OCI-LY7 (cell line): ENCODE measurements around the gene C12orf75. TPM values are rescaled to one million over a fixed set of nuclear protein-coding genes. Genes with fewer than 3 reads are reported as not detected.

ENCODE experiments used
- BruUV-seq: library from RNA; stranded (reverse); fragments of 400-500 nt; replicated peaks from 2 replicates; lab custom pipeline; 2021; lab: Mats Ljungman, UMichigan
- CTCF ChIA-PET: fragments of 300-600 bp; sonication (Branson Sonifier 250); formaldehyde crosslinking; loops from one replicate; lab custom pipeline; 2022; ENCODE audit warnings: antibody characterized with exemption; ENCODE audit not compliant: unreplicated experiment; lab: Charles Lee
- POLR2A ChIA-PET: fragments of 300-600 bp; sonication (Branson Sonifier 250); formaldehyde crosslinking; loops from one replicate; lab custom pipeline; 2022; ENCODE audit warnings: antibody characterized with exemption; lab: Charles Lee
- DNase-seq: peaks from one replicate; pipeline ENCODE4 v3.0.0-alpha.2; 2015; ENCODE audit warnings: low spot score
- H2AFZ ChIP-seq: fragments of 200-600 bp; sonication (generic), shearing (Covaris generic); 2 replicates; pipeline ENCODE4 v1.6.1; 2014; ENCODE audit warnings: mild to moderate bottlenecking, antibody characterized with exemption, low read length, moderate library complexity
- H3K27ac ChIP-seq: fragments of 200-600 bp; sonication (generic); 2 replicates; pipeline ENCODE4 v1.5.1; 2014; ENCODE audit warnings: mixed run types, low read depth, mild to moderate bottlenecking, moderate library complexity, low read length, inconsistent platforms; ENCODE audit not compliant: poor library complexity, severe bottlenecking
- H3K36me3 ChIP-seq: fragments of 200-600 bp; sonication (generic); 2 replicates; pipeline ENCODE4 v1.6.1; 2014; ENCODE audit warnings: mild to moderate bottlenecking, antibody characterized with exemption, low read length, moderate library complexity, mixed read lengths; ENCODE audit not compliant: insufficient read depth
- H3K4me1 ChIP-seq: fragments of 200-600 bp; sonication (generic); 2 replicates; pipeline ENCODE4 v1.5.1; 2014; ENCODE audit warnings: mild to moderate bottlenecking, low read length; ENCODE audit not compliant: insufficient read depth, poor library complexity, severe bottlenecking
- H3K4me2 ChIP-seq: fragments of 200-600 bp; sonication (generic); 2 replicates; pipeline ENCODE4 v1.6.1; 2014; ENCODE audit warnings: mild to moderate bottlenecking, low read length
- H3K4me3 ChIP-seq: fragments of 200-600 bp; sonication (generic); 2 replicates; pipeline ENCODE4 v1.5.1; 2014; ENCODE audit warnings: mild to moderate bottlenecking, low read depth, low read length; ENCODE audit not compliant: poor library complexity, severe bottlenecking
- H3K79me2 ChIP-seq: fragments of 200-600 bp; sonication (generic); 2 replicates; pipeline ENCODE4 v1.6.1; 2016; ENCODE audit warnings: low read depth, mild to moderate bottlenecking, low read length, moderate library complexity, mixed read lengths; ENCODE audit not compliant: insufficient read depth
- H3K9me2 ChIP-seq: fragments of 200-600 bp; sonication (generic); 2 replicates; pipeline ENCODE4 v1.6.1; 2016; ENCODE audit warnings: mild to moderate bottlenecking, low read length, mixed read lengths; ENCODE audit not compliant: insufficient read depth
- H3K9me3 ChIP-seq: fragments of 200-600 bp; sonication (generic); 2 replicates; pipeline ENCODE4 v1.6.1; 2014; ENCODE audit warnings: mild to moderate bottlenecking, mixed run types, low read length, mixed read lengths
- H4K20me1 ChIP-seq: fragments of 200-600 bp; sonication (generic); 2 replicates; pipeline ENCODE4 v1.6.1; 2014; ENCODE audit warnings: mild to moderate bottlenecking, antibody characterized with exemption, low read length, moderate library complexity, mixed read lengths; ENCODE audit not compliant: insufficient read depth
- EZH2phosphoT487 ChIP-seq: fragments of 200-600 bp; sonication (generic); IDR thresholded peaks from 2 replicates; pipeline ENCODE4 v1.6.1; 2018; ENCODE audit warnings: low read depth, borderline replicate concordance, mild to moderate bottlenecking, mixed run types, antibody characterized with exemption, low read length, moderate library complexity, mixed read lengths
- intact Hi-C: fragments of 100-400 bp; cut with micrococcal nuclease; formaldehyde crosslinking; loops from one replicate; pipeline ENCODE4 v1.10.0; 2022; ENCODE audit not compliant: unreplicated experiment
- total RNA-seq, 2 experiments: library from RNA; depleted of rRNA in 1 of 2; stranded (reverse); fragments of >200 nt in 1 of 2; shearing (Covaris generic) in 1 of 2; gene quantifications; 2 replicates each; pipeline ENCODE4 v1.2.3, GENCODE V29; 2014 to 2022
- TF ChIP-seq, protein P1 (sequence below): fragments of 200-600 bp; sonication (generic); conservative IDR thresholded peaks from 2 replicates; pipeline ENCODE4 v1.5.1; 2014; ENCODE audit warnings: mild to moderate bottlenecking, antibody characterized with exemption, low read length, moderate library complexity, mixed read lengths

The C12orf75 gene
- total RNA-seq, 2 experiments from 2014 or later, result 147 to 505 TPM

DNA sequence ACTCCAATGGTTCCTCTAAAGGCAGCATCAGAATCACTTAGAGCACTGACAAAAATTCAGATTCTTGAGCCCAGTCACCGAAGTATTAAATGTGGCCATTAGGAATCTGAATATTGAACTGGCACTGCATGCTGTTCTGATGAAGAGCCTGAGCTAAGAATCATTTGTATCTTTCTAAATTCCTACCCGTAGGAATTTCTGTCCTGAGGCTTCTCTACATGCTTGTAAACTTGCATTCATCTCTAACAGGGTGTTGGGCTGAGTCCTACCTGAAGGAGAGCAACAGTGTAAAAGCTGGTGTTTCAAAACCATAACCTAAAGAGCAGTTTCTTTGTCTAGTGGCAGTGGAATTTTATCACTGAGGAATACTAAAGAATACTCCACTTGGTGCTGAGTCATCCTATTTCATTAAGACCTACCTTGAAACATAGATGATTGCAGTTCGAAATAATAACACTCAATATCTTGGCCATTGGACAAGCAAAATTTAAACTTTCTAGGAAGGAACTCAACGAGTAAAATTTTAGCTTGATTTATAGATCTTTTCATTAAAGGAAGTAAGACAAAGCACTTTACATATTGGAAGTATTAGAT, 35.5 kb upstream of the C12orf75 start:
- intact Hi-C loops, result no loop called here
- Histone ChIP-seq H4K20me1 (no peaks in the 10 kb centered on the region), H2AFZ (no peak overlapping the region), H3K9me3 (0 out of 2 replicates have a peak, but pooled peaks cover 10% of the 10 kb centered on the region), H3K36me3 (no peaks in the 10 kb centered on the region), H3K79me2 (no peaks in the 10 kb centered on the region), H3K9me2 (no peaks in the 10 kb centered on the region), H3K27ac (no peak overlapping the region), H3K4me3 (no peak overlapping the region), H3K4me1 (no peaks in the 10 kb centered on the region), H3K4me2 (no peak overlapping the region)
- POLR2A ChIA-PET, result interaction anchor here (1.1 kb wide), 1 partner anchor 11 kb away, joined by 3 read pairs; no protein-coding TSS in a partner anchor
- no TSS peak for BruUV-seq
- CTCF ChIA-PET, result no interaction called here
- TF ChIP-seq, protein P1, sequence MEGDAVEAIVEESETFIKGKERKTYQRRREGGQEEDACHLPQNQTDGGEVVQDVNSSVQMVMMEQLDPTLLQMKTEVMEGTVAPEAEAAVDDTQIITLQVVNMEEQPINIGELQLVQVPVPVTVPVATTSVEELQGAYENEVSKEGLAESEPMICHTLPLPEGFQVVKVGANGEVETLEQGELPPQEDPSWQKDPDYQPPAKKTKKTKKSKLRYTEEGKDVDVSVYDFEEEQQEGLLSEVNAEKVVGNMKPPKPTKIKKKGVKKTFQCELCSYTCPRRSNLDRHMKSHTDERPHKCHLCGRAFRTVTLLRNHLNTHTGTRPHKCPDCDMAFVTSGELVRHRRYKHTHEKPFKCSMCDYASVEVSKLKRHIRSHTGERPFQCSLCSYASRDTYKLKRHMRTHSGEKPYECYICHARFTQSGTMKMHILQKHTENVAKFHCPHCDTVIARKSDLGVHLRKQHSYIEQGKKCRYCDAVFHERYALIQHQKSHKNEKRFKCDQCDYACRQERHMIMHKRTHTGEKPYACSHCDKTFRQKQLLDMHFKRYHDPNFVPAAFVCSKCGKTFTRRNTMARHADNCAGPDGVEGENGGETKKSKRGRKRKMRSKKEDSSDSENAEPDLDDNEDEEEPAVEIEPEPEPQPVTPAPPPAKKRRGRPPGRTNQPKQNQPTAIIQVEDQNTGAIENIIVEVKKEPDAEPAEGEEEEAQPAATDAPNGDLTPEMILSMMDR, result no peak
- no peak for TF ChIP-seq EZH2phosphoT487
- no peak for DNase-seq

DNA sequence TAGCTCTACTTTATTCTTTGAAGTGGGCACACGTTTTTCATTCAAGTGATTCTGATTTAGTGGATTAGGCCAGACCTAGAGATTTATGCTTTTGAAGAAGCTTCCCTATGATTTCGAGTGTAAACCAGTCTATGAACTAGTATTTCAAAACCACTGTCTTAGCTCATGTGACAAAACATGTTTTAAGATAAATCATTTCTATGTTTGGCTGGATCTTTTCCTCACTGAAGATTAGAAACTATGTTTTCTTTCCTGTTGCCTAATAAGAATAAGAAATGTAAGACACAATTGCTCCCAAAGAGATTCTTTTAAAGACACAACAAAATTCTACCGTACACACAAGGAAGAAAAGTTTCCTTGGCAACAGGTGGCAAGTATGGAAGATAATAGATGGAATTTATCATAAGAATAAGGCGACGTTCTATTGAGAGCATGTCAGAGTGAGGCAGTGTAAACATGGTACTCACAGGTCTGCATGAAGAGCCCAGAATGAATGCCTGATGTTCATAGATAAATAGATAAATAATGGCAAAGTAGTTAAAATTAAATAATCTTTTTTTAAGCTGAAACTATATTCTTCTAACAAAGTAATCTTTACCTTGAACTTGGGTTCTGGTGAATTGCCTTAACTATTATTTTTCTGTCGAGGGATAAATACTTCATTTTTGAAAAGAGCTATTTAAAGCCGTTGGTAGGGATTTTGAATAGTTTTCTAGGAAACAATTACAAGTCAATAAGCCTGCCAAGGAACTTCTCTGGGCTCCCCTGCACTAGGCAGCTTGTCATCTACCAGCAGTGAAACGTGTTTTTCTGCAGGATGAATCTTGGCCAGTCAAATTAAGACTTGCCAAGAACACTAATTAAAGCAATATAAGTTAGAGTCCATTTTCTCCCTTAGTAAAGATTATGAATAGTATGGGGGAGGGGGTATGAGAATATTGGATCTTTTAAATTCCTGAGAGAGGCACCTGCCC, 34.1 kb upstream of the C12orf75 start:
- TF ChIP-seq, protein P1, result no peak
- TF ChIP-seq EZH2phosphoT487, result no peak
- BruUV-seq, result no TSS peak
- POLR2A ChIA-PET, result interaction anchor here (0.6 to 1.4 kb wide), 4 partner anchors 38 to 860 kb away, joined by 3 to 5 read pairs (median 4); no protein-coding TSS in a partner anchor

More for the DNA sequence above, 34.1 kb upstream of the C12orf75 start:
- H4K20me1 ChIP-seq, result no peaks in the 10 kb centered on the region
- 0 out of 2 replicates have a peak, but pooled peaks cover 10% of the 10 kb centered on the region for H3K9me3 ChIP-seq
- no peak overlapping the region for H2AFZ ChIP-seq
- H3K36me3 ChIP-seq, result no peaks in the 10 kb centered on the region
- intact Hi-C loops, result no loop called here
- CTCF ChIA-PET, result interaction anchor here (0.9 kb wide), 1 partner anchor 124 kb away, joined by 3 read pairs; no protein-coding TSS in a partner anchor
- H3K4me1 ChIP-seq, result no peaks in the 10 kb centered on the region
- H3K79me2 ChIP-seq, result no peaks in the 10 kb centered on the region
- H3K27ac ChIP-seq, result no peak overlapping the region
- no peak for DNase-seq
- no peak overlapping the region for H3K4me3 ChIP-seq
- no peak overlapping the region for H3K4me2 ChIP-seq
- H3K9me2 ChIP-seq, result no peaks in the 10 kb centered on the region
